PC-9 (cell line): ENCODE data around the gene PMS2. TPM values are rescaled to one million over a fixed set of nuclear protein-coding genes. Genes with fewer than 3 reads are reported as not detected.
"Not testable (repeated sequence)": the region's sequence is repeated elsewhere in the genome, so short reads cannot be mapped to it uniquely, and the experiment has no call there.

Experiments used
- BruUV-seq: library from RNA; stranded (reverse); fragments of 400-500 nt; replicated peaks from 2 replicates; lab custom pipeline; 2021; lab: Mats Ljungman, UMichigan
- CTCF ChIA-PET: fragments of 300-600 bp; sonication (Branson Sonifier 250); formaldehyde crosslinking; loops from one replicate; lab custom pipeline; 2022; ENCODE audit warnings: antibody characterized with exemption; lab: Charles Lee
- POLR2A ChIA-PET: fragments of 300-600 bp; sonication (Branson Sonifier 250); formaldehyde crosslinking; loops from one replicate; lab custom pipeline; 2022; ENCODE audit warnings: antibody characterized with exemption; ENCODE audit not compliant: unreplicated experiment; lab: Charles Lee
- DNase-seq, 2 experiments: peaks; one replicate each; pipeline versions ENCODE4 v3.0.0 to v3.0.0-alpha.2; 2015 to 2022; ENCODE audit warnings: mixed read lengths in 1 of 2
- H2AFZ ChIP-seq: fragments of 200-600 bp; sonication (generic); 2 replicates; pipeline ENCODE4 v1.8.1; 2017; ENCODE audit warnings: antibody characterized with exemption
- H3F3A ChIP-seq: fragments of 200-600 bp; sonication (generic); 2 replicates; pipeline ENCODE4 v1.8.1; 2017; ENCODE audit warnings: antibody characterized with exemption, mild to moderate bottlenecking, low read depth; ENCODE audit not compliant: insufficient read depth
- H3K27ac ChIP-seq: fragments of 200-600 bp; sonication (generic); 2 replicates; pipeline ENCODE4 v1.6.1; 2016; ENCODE audit warnings: mixed run types
- H3K27me3 ChIP-seq: fragments of 200-600 bp; sonication (generic); 2 replicates; pipeline ENCODE4 v1.6.1; 2016; ENCODE audit warnings: low read depth, mixed run types; ENCODE audit not compliant: insufficient read depth
- H3K36me3 ChIP-seq: fragments of 200-600 bp; sonication (generic); 2 replicates; pipeline ENCODE4 v1.6.1; 2016; ENCODE audit warnings: low read depth, mixed run types
- H3K4me1 ChIP-seq: fragments of 200-600 bp; sonication (generic); replicated peaks from 2 replicates; pipeline ENCODE4 v1.6.1; 2016; ENCODE audit warnings: mixed run types; ENCODE audit not compliant: insufficient read depth
- H3K4me2 ChIP-seq: fragments of 200-600 bp; sonication (generic); 2 replicates; pipeline ENCODE4 v1.6.1; 2017; ENCODE audit warnings: mixed run types
- H3K4me3 ChIP-seq: fragments of 200-600 bp; sonication (generic); 2 replicates; pipeline ENCODE4 v1.6.1; 2016; ENCODE audit warnings: mixed run types
- H3K79me2 ChIP-seq: fragments of 200-600 bp; sonication (generic); 2 replicates; pipeline ENCODE4 v1.6.1; 2017; ENCODE audit warnings: low read depth, mixed run types
- H3K9me2 ChIP-seq: fragments of 200-600 bp; sonication (generic); 2 replicates; pipeline ENCODE4 v1.8.1; 2017; ENCODE audit warnings: mild to moderate bottlenecking; ENCODE audit not compliant: insufficient read depth
- H3K9me3 ChIP-seq: fragments of 200-600 bp; sonication (generic); 2 replicates; pipeline ENCODE4 v1.8.1; 2016; ENCODE audit warnings: low read depth; ENCODE audit not compliant: insufficient read depth
- H4K20me1 ChIP-seq: fragments of 200-600 bp; sonication (generic); 2 replicates; pipeline ENCODE4 v1.8.1; 2017; ENCODE audit not compliant: insufficient read depth
- CTCF ChIP-seq: fragments of 200-600 bp; sonication (generic); conservative IDR thresholded peaks from 2 replicates; pipeline ENCODE4 v1.6.1; 2017; ENCODE audit warnings: mixed run types, antibody characterized with exemption, mild to moderate bottlenecking, moderate library complexity
- EZH2 ChIP-seq: fragments of 200-600 bp; sonication (generic); IDR thresholded peaks from 2 replicates; pipeline ENCODE4 v1.8.0; 2017; ENCODE audit warnings: antibody characterized with exemption, low read depth
- intact Hi-C: fragments of 100-400 bp; cut with micrococcal nuclease; formaldehyde crosslinking; loops from one replicate; pipeline ENCODE4 v1.10.0; 2022; ENCODE audit not compliant: unreplicated experiment
- total RNA-seq: library from RNA; stranded (reverse); gene quantifications from 2 replicates; pipeline ENCODE4 v1.2.3, GENCODE V29; 2021

Gene PMS2
- total RNA-seq, 1 experiment from 2014 or later, result 32.1 TPM

- Histone ChIP-seq H3K9me2 (no peaks in the 10 kb centered on the region), H3K36me3 (peaks cover 17% of the 10 kb centered on the region), H3K79me2 (peaks cover 53% of the 10 kb centered on the region), H3K27ac (no peak overlapping the region; the same call in 1 of the 2 replicates), H2AFZ (no peak overlapping the region), H3K4me1 (peaks cover 16% of the 10 kb centered on the region), H3K4me2 (peak overlapping the region; percentile 80), H4K20me1 (peaks cover 29% of the 10 kb centered on the region), H3K27me3 (no peaks in the 10 kb centered on the region), H3F3A (peaks cover 26% of the 10 kb centered on the region), H3K9me3 (no peaks in the 10 kb centered on the region), H3K4me3 (no peak overlapping the region)
- no peak for DNase-seq
- no TSS peak for BruUV-seq
- intact Hi-C loops, result no loop called here
- ChIA-PET CTCF (interaction anchor here (0.6 kb wide), 1 partner anchor 58 kb away, joined by 6 read pairs; no protein-coding TSS in a partner anchor), POLR2A (no interaction called here)
- TF ChIP-seq EZH2, result no peak
- TF ChIP-seq CTCF, result no peak
These were observed 47.8 kb upstream of the PMS2 start for GRCh38 chr7:6056616-6057015.

- intact Hi-C loops, H3K4me1 ChIP-seq, H3K27me3 ChIP-seq, H2AFZ ChIP-seq, H3K9me3 ChIP-seq, BruUV-seq, H3K9me2 ChIP-seq, DNase-seq, H3K27ac ChIP-seq, H3K4me2 ChIP-seq, H3K4me3 ChIP-seq, POLR2A ChIA-PET: not testable (repeated sequence)
- Histone ChIP-seq H3K36me3 (peaks cover 41% of the 10 kb centered on the region), H3K79me2 (peaks cover 27% of the 10 kb centered on the region), H4K20me1 (peaks cover 18% of the 10 kb centered on the region), H3F3A (peaks cover 38% of the 10 kb centered on the region)
- CTCF ChIA-PET, result interaction anchor here (0.7 kb wide), 1 partner anchor 48 kb away, joined by 8 read pairs; no protein-coding TSS in a partner anchor
These were observed 42.3 kb upstream of the PMS2 start for GRCh38 chr7:6051185-6051584.

- H3K27ac ChIP-seq, result no peak overlapping the region
- no peaks in the 10 kb centered on the region for H3K4me1 ChIP-seq
- H3K9me2 ChIP-seq, result no peaks in the 10 kb centered on the region
- ChIA-PET POLR2A (no interaction called here), CTCF (no interaction called here)
- H3F3A ChIP-seq, result peaks cover 36% of the 10 kb centered on the region
- intact Hi-C loops, result no loop called here
- no peak overlapping the region for H2AFZ ChIP-seq
- TF ChIP-seq EZH2, result no peak
- no peak for TF ChIP-seq CTCF
- no peak overlapping the region for H3K4me2 ChIP-seq
- no peak for DNase-seq
- no peaks in the 10 kb centered on the region for H3K27me3 ChIP-seq
- H3K4me3 ChIP-seq, result no peak overlapping the region
- peaks cover 10% of the 10 kb centered on the region for H4K20me1 ChIP-seq
- H3K36me3 ChIP-seq, result peaks cover 48% of the 10 kb centered on the region
- H3K79me2 ChIP-seq, result peaks cover 13% of the 10 kb centered on the region
- H3K9me3 ChIP-seq, result no peaks in the 10 kb centered on the region
- BruUV-seq, result no TSS peak
These were observed 40.9 kb upstream of the PMS2 start for GRCh38 chr7:6049780-6050179.

- H3K27me3 ChIP-seq, result no peaks in the 10 kb centered on the region
- intact Hi-C loops, result no loop called here
- H3K4me3 ChIP-seq, result no peak overlapping the region
- POLR2A ChIA-PET, result no interaction called here
- H3K79me2 ChIP-seq, result no peaks in the 10 kb centered on the region
- H3K9me3 ChIP-seq, result no peaks in the 10 kb centered on the region
- no peak overlapping the region for H3K27ac ChIP-seq
- DNase-seq, result no peak
- BruUV-seq, result no TSS peak
- TF ChIP-seq CTCF, result no peak
- no peak for TF ChIP-seq EZH2
- H3F3A ChIP-seq, result no peaks in the 10 kb centered on the region; the same call in 1 of the 2 replicates
- H3K4me1 ChIP-seq, result no peaks in the 10 kb centered on the region
- no peak overlapping the region for H3K4me2 ChIP-seq
- no peaks in the 10 kb centered on the region for H3K9me2 ChIP-seq
- CTCF ChIA-PET, result no interaction called here
- H3K36me3 ChIP-seq, result peaks cover 52% of the 10 kb centered on the region
- H2AFZ ChIP-seq, result no peak overlapping the region
- H4K20me1 ChIP-seq, result peaks cover 7% of the 10 kb centered on the region; the same call in 1 of the 2 replicates
These were observed 26.8 kb upstream of the PMS2 start for GRCh38 chr7:6035686-6036085.
